Upper lobe of left lung (tissue), 4 donors: ENCODE data around the gene RNF224.

Experiments used
- EP300 ChIP-seq, 4 donors: sonication (generic); formaldehyde crosslinking; IDR thresholded peaks; one replicate each; pipeline ENCODE4 v1.5.1; 2017; ENCODE audit warnings: antibody characterized with exemption in 4 of 4, control low read depth in 2 of 4
- POLR2A ChIP-seq, 4 donors: fragments of 450-650 bp; IDR thresholded peaks; one replicate each; pipeline ENCODE4 v1.5.1; 2016 to 2017; ENCODE audit warnings: antibody characterized with exemption in 4 of 4, mild to moderate bottlenecking in 2 of 4
- POLR2AphosphoS5 ChIP-seq, 2 donors: sonication (generic); formaldehyde crosslinking; IDR thresholded peaks; one replicate each; pipeline ENCODE4 v1.5.1; 2017; ENCODE audit warnings: antibody characterized with exemption in 2 of 2
- TF ChIP-seq, protein P1 (sequence below), 6 experiments: fragments of 450-650 bp in 4 of 6; fragments of 200-600 bp in 2 of 6; sonication (generic) in 2 of 6; IDR thresholded peaks; one replicate each; pipeline ENCODE4 v1.5.1; 2016 to 2019; ENCODE audit warnings: antibody characterized with exemption in 6 of 6

DNA sequence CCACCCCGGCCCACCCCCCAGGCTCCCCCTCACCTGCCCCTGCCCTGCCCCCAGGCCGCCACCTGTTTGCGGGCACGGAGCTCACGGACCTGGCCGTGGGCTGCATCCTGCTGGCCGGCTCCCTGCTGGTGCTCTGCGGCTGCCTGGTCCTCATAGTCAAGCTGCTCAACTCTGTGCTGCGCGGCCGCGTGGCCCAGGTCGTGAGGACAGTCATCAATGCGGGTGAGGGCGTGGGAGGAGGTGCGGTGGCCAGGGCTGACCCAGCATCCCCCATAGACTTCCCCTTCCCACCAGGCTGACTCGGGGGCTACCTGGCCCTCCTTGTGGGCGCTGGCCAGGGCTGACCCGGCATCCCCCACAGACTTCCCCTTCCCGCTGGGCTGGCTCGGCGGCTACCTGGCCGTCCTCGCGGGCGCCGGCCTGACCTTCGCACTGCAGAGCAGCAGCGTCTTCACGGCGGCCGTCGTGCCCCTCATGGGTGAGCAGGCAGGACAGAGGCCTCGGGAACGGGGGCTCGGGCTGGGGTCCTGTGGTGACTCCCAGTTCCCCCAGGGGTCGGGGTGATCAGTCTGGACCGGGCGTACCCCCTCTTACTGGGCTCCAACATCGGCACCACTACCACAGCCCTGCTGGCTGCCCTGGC, 6.9 kb downstream of the RNF224 start:
- TF ChIP-seq, protein P1, sequence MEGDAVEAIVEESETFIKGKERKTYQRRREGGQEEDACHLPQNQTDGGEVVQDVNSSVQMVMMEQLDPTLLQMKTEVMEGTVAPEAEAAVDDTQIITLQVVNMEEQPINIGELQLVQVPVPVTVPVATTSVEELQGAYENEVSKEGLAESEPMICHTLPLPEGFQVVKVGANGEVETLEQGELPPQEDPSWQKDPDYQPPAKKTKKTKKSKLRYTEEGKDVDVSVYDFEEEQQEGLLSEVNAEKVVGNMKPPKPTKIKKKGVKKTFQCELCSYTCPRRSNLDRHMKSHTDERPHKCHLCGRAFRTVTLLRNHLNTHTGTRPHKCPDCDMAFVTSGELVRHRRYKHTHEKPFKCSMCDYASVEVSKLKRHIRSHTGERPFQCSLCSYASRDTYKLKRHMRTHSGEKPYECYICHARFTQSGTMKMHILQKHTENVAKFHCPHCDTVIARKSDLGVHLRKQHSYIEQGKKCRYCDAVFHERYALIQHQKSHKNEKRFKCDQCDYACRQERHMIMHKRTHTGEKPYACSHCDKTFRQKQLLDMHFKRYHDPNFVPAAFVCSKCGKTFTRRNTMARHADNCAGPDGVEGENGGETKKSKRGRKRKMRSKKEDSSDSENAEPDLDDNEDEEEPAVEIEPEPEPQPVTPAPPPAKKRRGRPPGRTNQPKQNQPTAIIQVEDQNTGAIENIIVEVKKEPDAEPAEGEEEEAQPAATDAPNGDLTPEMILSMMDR (IDR thresholded peaks at IDR 0.05) = no peak
- no peak for TF ChIP-seq POLR2AphosphoS5 (IDR thresholded peaks at IDR 0.05)
- TF ChIP-seq POLR2A (IDR thresholded peaks at IDR 0.05) = no peak
- TF ChIP-seq EP300 (IDR thresholded peaks at IDR 0.05) = no peak
